K562 (cell line): ENCODE data around the gene CRACR2B. TPM values are rescaled to one million over a fixed set of nuclear protein-coding genes. Genes with fewer than 3 reads are reported as not detected.

Experiments
- BRCA1 ChIP-seq, 2 experiments: fragments of 450-650 bp in 1 of 2; sonication (generic) in 1 of 2; formaldehyde crosslinking in 1 of 2; IDR thresholded peaks; 2 replicates each; pipeline versions ENCODE4 v1.5.0 to v1.6.1; 2017 to 2020; ENCODE audit warnings: mild to moderate bottlenecking in 1 of 2, missing genetic modification reagents in 1 of 2
- ILF3 ChIP-seq: fragments of 450-650 bp; IDR thresholded peaks from 2 replicates; pipeline ENCODE4 v1.6.1; 2018; ENCODE audit warnings: antibody characterized with exemption, mild to moderate bottlenecking, moderate library complexity, borderline replicate concordance
- JUND ChIP-seq, 2 experiments: IDR thresholded peaks; 2 replicates in 1 of 2; 3 replicates in 1 of 2; pipeline ENCODE4 v1.6.1; 2011; ENCODE audit warnings: borderline replicate concordance in 2 of 2, low read depth in 2 of 2, low read length in 2 of 2, improper control_type of control experiment in 1 of 2, missing biosample characterization in 1 of 2, missing genetic modification characterization in 1 of 2, missing genetic modification reagents in 1 of 2
- MAFK ChIP-seq: IDR thresholded peaks from 2 replicates; pipeline ENCODE4 v1.6.1; 2011; ENCODE audit warnings: low read length, improper control_type of control experiment
- MXI1 ChIP-seq: IDR thresholded peaks from 2 replicates; pipeline ENCODE4 v1.6.1; 2011; ENCODE audit warnings: low read depth, mild to moderate bottlenecking, improper control_type of control experiment, low read length
- NCOA4 ChIP-seq: fragments of 450-650 bp; IDR thresholded peaks from 2 replicates; pipeline ENCODE4 v1.6.1; 2018; ENCODE audit warnings: mild to moderate bottlenecking; ENCODE audit not compliant: partially characterized antibody
- NONO ChIP-seq, 2 experiments: fragments of 200-400 bp in 1 of 2; fragments of 450-650 bp in 1 of 2; formaldehyde crosslinking in 1 of 2; IDR thresholded peaks; 2 replicates each; pipeline ENCODE4 v1.6.1; 2017; ENCODE audit warnings: low read depth in 2 of 2, mild to moderate bottlenecking in 2 of 2, moderate library complexity in 2 of 2, low read length in 1 of 2
- RAD51 ChIP-seq: fragments of 450-650 bp; IDR thresholded peaks from 2 replicates; pipeline ENCODE4 v1.7.1; 2016; ENCODE audit warnings: low read depth, mild to moderate bottlenecking, borderline replicate concordance
- SP1 ChIP-seq: sonication (generic); formaldehyde crosslinking; IDR thresholded peaks from 2 replicates; pipeline ENCODE4 v1.8.1; 2022; ENCODE audit warnings: mild to moderate bottlenecking, missing genetic modification reagents
- XRCC5 ChIP-seq: fragments of 200-400 bp; formaldehyde crosslinking; IDR thresholded peaks from 2 replicates; pipeline ENCODE4 v1.6.1; 2017; ENCODE audit warnings: low read depth, mild to moderate bottlenecking, low read length
- ZEB2 ChIP-seq: fragments of 450-650 bp; IDR thresholded peaks from 2 replicates; pipeline ENCODE4 v1.6.1; 2016
- ZHX1 ChIP-seq: fragments of 150-350 bp; conservative IDR thresholded peaks from 2 replicates; pipeline ENCODE4 v1.6.1; 2014; ENCODE audit warnings: low read length
- ZKSCAN3 ChIP-seq: fragments of 250-450 bp; sonication (Bioruptor Pico); IDR thresholded peaks from 2 replicates; pipeline ENCODE4 v1.4.0; 2020
- ZNF445 ChIP-seq: fragments of 250-450 bp; sonication (Bioruptor Pico); IDR thresholded peaks from 2 replicates; pipeline ENCODE4 v1.4.0; 2020; ENCODE audit warnings: low read depth, mild to moderate bottlenecking, moderate library complexity
- polyA plus RNA-seq, 8 experiments: library from polyadenylated mRNA; depleted of rRNA in 4 of 8; stranded (reverse) in 5 of 8; unstranded in 3 of 8; fragments of >200 nt; fragmentation: Nextera tagmentation in 2 of 8; fragmentation: Illumina TruSeq in 1 of 8; extraction: Ambion mirVana in 2 of 8; extraction: Trizol in 1 of 8; gene quantifications; 2 replicates each; pipeline versions ENCODE4 v1.2.1 to v1.2.3, GENCODE V29; 2011 to 2014; ENCODE audit warnings: inconsistent platforms in 1 of 8, missing spikeins in 1 of 8
- total RNA-seq, 7 experiments: library from RNA; depleted of rRNA in 6 of 7; stranded (reverse); fragments of >200 nt in 6 of 7; fragmentation: Illumina TruSeq in 2 of 7; extraction: Trizol in 2 of 7; gene quantifications; 2 replicates each; pipeline versions ENCODE4 v1.2.1 to v1.2.3, GENCODE V29; 2011 to 2021; ENCODE audit warnings: low replicate concordance in 1 of 7
- TF ChIP-seq, protein P1 (sequence below): sonication (generic); formaldehyde crosslinking; IDR thresholded peaks from 2 replicates; pipeline ENCODE4 v1.8.1; 2023; ENCODE audit warnings: mild to moderate bottlenecking, missing genetic modification reagents
- TF ChIP-seq, protein P2 (sequence below), 3 experiments: IDR thresholded peaks in 2 of 3; conservative IDR thresholded peaks in 1 of 3; 2 replicates each; pipeline ENCODE4 v1.5.1; 2011 to 2012; ENCODE audit warnings: low read length in 3 of 3, mild to moderate bottlenecking in 3 of 3, control low read depth in 2 of 3, improper control_type of control experiment in 1 of 3, inconsistent platforms in 1 of 3, low read depth in 1 of 3, mixed read lengths in 1 of 3, moderate library complexity in 1 of 3; ENCODE audit not compliant: insufficient read depth in 2 of 3
- TF ChIP-seq, protein P3 (sequence below): sonication (generic); formaldehyde crosslinking; IDR thresholded peaks from 2 replicates; pipeline ENCODE4 v1.8.1; 2022; ENCODE audit warnings: missing genetic modification reagents

CRACR2B gene
- total and polyA plus RNA-seq, 9 of the 15 experiments (the other 6 are each of a cell fraction or from before 2014, with no cell fraction given): 0.10 to 51.0 (median 6.0) TPM

- TF ChIP-seq, protein P1, sequence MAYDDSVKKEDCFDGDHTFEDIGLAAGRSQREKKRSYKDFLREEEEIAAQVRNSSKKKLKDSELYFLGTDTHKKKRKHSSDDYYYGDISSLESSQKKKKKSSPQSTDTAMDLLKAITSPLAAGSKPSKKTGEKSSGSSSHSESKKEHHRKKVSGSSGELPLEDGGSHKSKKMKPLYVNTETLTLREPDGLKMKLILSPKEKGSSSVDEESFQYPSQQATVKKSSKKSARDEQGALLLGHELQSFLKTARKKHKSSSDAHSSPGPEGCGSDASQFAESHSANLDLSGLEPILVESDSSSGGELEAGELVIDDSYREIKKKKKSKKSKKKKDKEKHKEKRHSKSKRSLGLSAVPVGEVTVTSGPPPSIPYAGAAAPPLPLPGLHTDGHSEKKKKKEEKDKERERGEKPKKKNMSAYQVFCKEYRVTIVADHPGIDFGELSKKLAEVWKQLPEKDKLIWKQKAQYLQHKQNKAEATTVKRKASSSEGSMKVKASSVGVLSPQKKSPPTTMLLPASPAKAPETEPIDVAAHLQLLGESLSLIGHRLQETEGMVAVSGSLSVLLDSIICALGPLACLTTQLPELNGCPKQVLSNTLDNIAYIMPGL (CRISPR knock-in tag): 0 out of 2 replicates have a peak, but pooled peaks have one; percentile 49
- TF ChIP-seq, protein P2, sequence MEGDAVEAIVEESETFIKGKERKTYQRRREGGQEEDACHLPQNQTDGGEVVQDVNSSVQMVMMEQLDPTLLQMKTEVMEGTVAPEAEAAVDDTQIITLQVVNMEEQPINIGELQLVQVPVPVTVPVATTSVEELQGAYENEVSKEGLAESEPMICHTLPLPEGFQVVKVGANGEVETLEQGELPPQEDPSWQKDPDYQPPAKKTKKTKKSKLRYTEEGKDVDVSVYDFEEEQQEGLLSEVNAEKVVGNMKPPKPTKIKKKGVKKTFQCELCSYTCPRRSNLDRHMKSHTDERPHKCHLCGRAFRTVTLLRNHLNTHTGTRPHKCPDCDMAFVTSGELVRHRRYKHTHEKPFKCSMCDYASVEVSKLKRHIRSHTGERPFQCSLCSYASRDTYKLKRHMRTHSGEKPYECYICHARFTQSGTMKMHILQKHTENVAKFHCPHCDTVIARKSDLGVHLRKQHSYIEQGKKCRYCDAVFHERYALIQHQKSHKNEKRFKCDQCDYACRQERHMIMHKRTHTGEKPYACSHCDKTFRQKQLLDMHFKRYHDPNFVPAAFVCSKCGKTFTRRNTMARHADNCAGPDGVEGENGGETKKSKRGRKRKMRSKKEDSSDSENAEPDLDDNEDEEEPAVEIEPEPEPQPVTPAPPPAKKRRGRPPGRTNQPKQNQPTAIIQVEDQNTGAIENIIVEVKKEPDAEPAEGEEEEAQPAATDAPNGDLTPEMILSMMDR (IDR thresholded peaks at IDR 0.05 in 2 of 3, conservative IDR thresholded peaks at IDR 0.05 in 1 of 3; ENCODE audit: insufficient read depth in 2 of 3, low read depth in 1 of 3, low read length in 3 of 3): peak in 2 of 3 experiments; percentile 37 to 47; a peak in 4 of 6 replicates
- TF ChIP-seq XRCC5: no peak
- TF ChIP-seq MXI1: no peak
- TF ChIP-seq MAFK: no peak
- TF ChIP-seq SP1 (CRISPR knock-in tag): no peak
- TF ChIP-seq NCOA4: no peak
- no peak for TF ChIP-seq ZNF445 (CRISPR knock-in tag)
- no peak for TF ChIP-seq ILF3
- no peak for TF ChIP-seq JUND (IDR thresholded peaks at IDR 0.05; ENCODE audit: borderline replicate concordance, low read depth, low read length)
- no peak for TF ChIP-seq JUND (tag; IDR thresholded peaks at IDR 0.05; ENCODE audit: borderline replicate concordance, low read depth, low read length)
- TF ChIP-seq ZEB2: peak; percentile 58; the same call in 1 of the 2 replicates
- no peak for TF ChIP-seq BRCA1 (IDR thresholded peaks at IDR 0.05)
- TF ChIP-seq BRCA1 (CRISPR knock-in tag; IDR thresholded peaks at IDR 0.05): peak; percentile 74; the same call in 1 of the 2 replicates
- no peak for TF ChIP-seq ZKSCAN3 (CRISPR knock-in tag)
- TF ChIP-seq ZHX1: no peak
- no peak for TF ChIP-seq RAD51
- no peak for TF ChIP-seq NONO (IDR thresholded peaks at IDR 0.05; ENCODE audit: low read depth in 2 of 2, low read length in 1 of 2)
- TF ChIP-seq, protein P3, sequence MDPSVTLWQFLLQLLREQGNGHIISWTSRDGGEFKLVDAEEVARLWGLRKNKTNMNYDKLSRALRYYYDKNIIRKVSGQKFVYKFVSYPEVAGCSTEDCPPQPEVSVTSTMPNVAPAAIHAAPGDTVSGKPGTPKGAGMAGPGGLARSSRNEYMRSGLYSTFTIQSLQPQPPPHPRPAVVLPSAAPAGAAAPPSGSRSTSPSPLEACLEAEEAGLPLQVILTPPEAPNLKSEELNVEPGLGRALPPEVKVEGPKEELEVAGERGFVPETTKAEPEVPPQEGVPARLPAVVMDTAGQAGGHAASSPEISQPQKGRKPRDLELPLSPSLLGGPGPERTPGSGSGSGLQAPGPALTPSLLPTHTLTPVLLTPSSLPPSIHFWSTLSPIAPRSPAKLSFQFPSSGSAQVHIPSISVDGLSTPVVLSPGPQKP (CRISPR knock-in tag): no peak
These were observed 19.1 kb upstream of the CRACR2B start (continued) for GRCh38 chr11:808427-809286.
